Mammary epithelial cell (primary cell): ENCODE results near the gene AIDA.

Experiments
- CTCF ChIP-seq, 2 donors: IDR thresholded peaks in 1 of 2; conservative IDR thresholded peaks in 1 of 2; 2 replicates each; pipeline ENCODE4 v1.5.1; 2011 to 2012; ENCODE audit warnings: inconsistent platforms in 2 of 2, low read length in 2 of 2, mild to moderate bottlenecking in 2 of 2, control low read depth in 1 of 2, low read depth in 1 of 2; ENCODE audit not compliant: insufficient read depth in 1 of 2; ENCODE audit errors: extremely low read depth in 1 of 2
- EZH2 ChIP-seq: IDR thresholded peaks from 2 replicates; pipeline ENCODE4 v1.6.1; 2012; ENCODE audit warnings: low read length, inconsistent platforms, borderline replicate concordance

GRCh38 chr1:222697203-222697602, 15.1 kb downstream of the AIDA start:
- TF ChIP-seq CTCF (conservative IDR thresholded peaks at IDR 0.05 in 1 of 2, IDR thresholded peaks at IDR 0.05 in 1 of 2; ENCODE audit: extremely low read depth in 1 of 2, insufficient read depth in 1 of 2, low read depth in 1 of 2, low read length in 2 of 2) (no peak), EZH2 (no peak)
